HG03103 (cell line): ENCODE measurements around the gene FAM53B.

ENCODE experiments used
- ATAC-seq: cut with Tn5 transposase; IDR thresholded peaks from one replicate; pipeline ENCODE4 v1.9.1; 2021; ENCODE audit warnings: low read depth; ENCODE audit not compliant: unreplicated experiment

Gene FAM53B

GRCh38 chr10:124603376-124604213 is 140.6 kb downstream of the FAM53B start:
- no peak for ATAC-seq

GRCh38 chr10:124602646-124603365 is 141.4 kb downstream of the FAM53B start:
- no peak for ATAC-seq

GRCh38 chr10:124602121-124602561 is 142.0 kb downstream of the FAM53B start:
- ATAC-seq, result no peak

GRCh38 chr10:124601431-124602120 is 142.6 kb downstream of the FAM53B start:
- ATAC-seq, result no peak

- no peak for ATAC-seq
Observed at GRCh38 chr10:124601016-124601415, 143.2 kb downstream of the FAM53B start.

- no peak for ATAC-seq
Observed at GRCh38 chr10:124600051-124600880, 143.9 kb downstream of the FAM53B start.

- no peak for ATAC-seq
Observed at GRCh38 chr10:124599588-124600050, 144.6 kb downstream of the FAM53B start.

- ATAC-seq, result no peak
Observed at GRCh38 chr10:124598773-124599587, 145.2 kb downstream of the FAM53B start.

- no peak for ATAC-seq
Observed at GRCh38 chr10:124598196-124598595, 146.0 kb downstream of the FAM53B start.

- ATAC-seq, result no peak
Observed at GRCh38 chr10:124597846-124598165, 146.4 kb downstream of the FAM53B start.

- no peak for ATAC-seq
Observed at GRCh38 chr10:124596962-124597845, 147.0 kb downstream of the FAM53B start.

GRCh38 chr10:124596116-124596785 is 147.9 kb downstream of the FAM53B start:
- ATAC-seq, result no peak

- ATAC-seq, result no peak
Observed at GRCh38 chr10:124595143-124595883, 148.9 kb downstream of the FAM53B start.

- no peak for ATAC-seq
Observed at GRCh38 chr10:124594240-124594639, 149.9 kb downstream of the FAM53B start.

GRCh38 chr10:124593431-124593985 is 150.7 kb downstream of the FAM53B start:
- ATAC-seq, result no peak

GRCh38 chr10:124592736-124593430 is 151.3 kb downstream of the FAM53B start:
- ATAC-seq, result no peak
